HCEC 1CT (cell line): ENCODE measurements around the gene XXYLT1.
"Not testable (repeated sequence)": the region's sequence is repeated elsewhere in the genome, so short reads cannot be mapped to it uniquely, and the experiment has no call there.

Experiments used
- DNase-seq: peaks from one replicate; pipeline ENCODE4 v3.0.0-alpha.2; 2017

Gene XXYLT1

GRCh38 chr3:195124378-195124992 lies 146.5 kb downstream of the XXYLT1 start:
- no peak for DNase-seq

GRCh38 chr3:195123281-195123691 lies 147.7 kb downstream of the XXYLT1 start:
- DNase-seq = no peak

- DNase-seq = no peak
Observed at GRCh38 chr3:195122261-195122660, 148.7 kb downstream of the XXYLT1 start.

GRCh38 chr3:195120267-195120601 lies 150.7 kb downstream of the XXYLT1 start:
- DNase-seq = no peak

GRCh38 chr3:195119461-195120266 lies 151.3 kb downstream of the XXYLT1 start:
- DNase-seq = peak; percentile 88

GRCh38 chr3:195118671-195119070 lies 152.3 kb downstream of the XXYLT1 start:
- DNase-seq = no peak

- DNase-seq = no peak
Observed at GRCh38 chr3:195117978-195118581, 152.9 kb downstream of the XXYLT1 start.

- no peak for DNase-seq
Observed at GRCh38 chr3:195116407-195117185, 154.4 kb downstream of the XXYLT1 start.

- no peak for DNase-seq
Observed at GRCh38 chr3:195115600-195116406, 155.2 kb downstream of the XXYLT1 start.

- no peak for DNase-seq
Observed at GRCh38 chr3:195114786-195115599, 156.0 kb downstream of the XXYLT1 start.

GRCh38 chr3:195113536-195114425 lies 157.2 kb downstream of the XXYLT1 start:
- DNase-seq = no peak

GRCh38 chr3:195113048-195113447 lies 157.9 kb downstream of the XXYLT1 start:
- no peak for DNase-seq

GRCh38 chr3:195112361-195112791 lies 158.6 kb downstream of the XXYLT1 start:
- no peak for DNase-seq

- DNase-seq = no peak
Observed at GRCh38 chr3:195111766-195112165, 159.2 kb downstream of the XXYLT1 start.

GRCh38 chr3:195111319-195111705 lies 159.6 kb downstream of the XXYLT1 start:
- no peak for DNase-seq

- DNase-seq = no peak
Observed at GRCh38 chr3:195110647-195111318, 160.2 kb downstream of the XXYLT1 start.

GRCh38 chr3:195109098-195109657 lies 161.8 kb downstream of the XXYLT1 start:
- no peak for DNase-seq

GRCh38 chr3:195107593-195107992 lies 163.4 kb downstream of the XXYLT1 start:
- no peak for DNase-seq

GRCh38 chr3:195107031-195107430 lies 163.9 kb downstream of the XXYLT1 start:
- DNase-seq = not testable (repeated sequence)
